Measurements from ENCODE around the gene ZNF74.
A peak's percentile ranks its signal among the peaks of the same experiment; 100 is the strongest.

ZNF74 gene

GRCh38 chr22:20451920-20452319 is 58.0 kb downstream of the ZNF74 start:
- H3K27ac ChIP-seq = no peak overlapping the region
- TF ChIP-seq CTCF (IDR thresholded peaks at IDR 0.05) (no peak), ZFX (IDR thresholded peaks at IDR 0.05; ENCODE audit: borderline replicate concordance) (no peak)

- no peak for TF ChIP-seq CTCF (IDR thresholded peaks at IDR 0.05)
- H3K27ac ChIP-seq = no peak overlapping the region
These were observed 59.3 kb downstream of the ZNF74 start for GRCh38 chr22:20453222-20453621.

- TF ChIP-seq ZFX (IDR thresholded peaks at IDR 0.05; ENCODE audit: borderline replicate concordance) (no peak), CTCF (IDR thresholded peaks at IDR 0.05) (no peak)
- no peak overlapping the region for H3K27ac ChIP-seq
These were observed 61.7 kb downstream of the ZNF74 start for GRCh38 chr22:20455709-20456063.

- H3K27ac ChIP-seq = no peak overlapping the region
- TF ChIP-seq ZFX (IDR thresholded peaks at IDR 0.05; ENCODE audit: borderline replicate concordance) (no peak), CTCF (IDR thresholded peaks at IDR 0.05) (peak; percentile 89)
These were observed 62.2 kb downstream of the ZNF74 start for GRCh38 chr22:20456064-20456721.

- no peak overlapping the region for H3K27ac ChIP-seq
These were observed 62.7 kb downstream of the ZNF74 start for GRCh38 chr22:20456722-20457076.

GRCh38 chr22:20457506-20458240 is 63.7 kb downstream of the ZNF74 start:
- TF ChIP-seq ZFX (IDR thresholded peaks at IDR 0.05; ENCODE audit: borderline replicate concordance) = no peak
- no peak for TF ChIP-seq CTCF (IDR thresholded peaks at IDR 0.05)
- no peak overlapping the region for H3K27ac ChIP-seq

More at GRCh38 chr22:20456722-20457076, 62.7 kb downstream of the ZNF74 start:
- TF ChIP-seq CTCF (IDR thresholded peaks at IDR 0.05) (no peak), ZFX (IDR thresholded peaks at IDR 0.05; ENCODE audit: borderline replicate concordance) (no peak)

Measured in 22Rv1 (cell line).